Lung microvascular endothelial cell (primary cell): ENCODE measurements around the gene SLC1A2. TPM values are rescaled to one million over a fixed set of nuclear protein-coding genes. Genes with fewer than 3 reads are reported as not detected.

ENCODE experiments used
- DNase-seq, 2 donors: peaks; one replicate each; pipeline versions ENCODE4 v3.0.0 to v3.0.0-alpha.2; 2010; ENCODE audit warnings: low read depth in 2 of 2
- total RNA-seq: library from RNA; depleted of rRNA; stranded (reverse); fragments of >200 nt; gene quantifications from 2 replicates; pipeline ENCODE4 v1.2.1, GENCODE V29; 2014

The SLC1A2 gene
- total RNA-seq = not detected in 2 replicates

- DNase-seq = no peak
Measured at GRCh38 chr11:35419184-35419829, at the start of gene SLC1A2. TSS of gene SLC1A2 (minus strand) at chr11:35419558. CDS start at chr11:35418966, 592 bp downstream.

DNA sequence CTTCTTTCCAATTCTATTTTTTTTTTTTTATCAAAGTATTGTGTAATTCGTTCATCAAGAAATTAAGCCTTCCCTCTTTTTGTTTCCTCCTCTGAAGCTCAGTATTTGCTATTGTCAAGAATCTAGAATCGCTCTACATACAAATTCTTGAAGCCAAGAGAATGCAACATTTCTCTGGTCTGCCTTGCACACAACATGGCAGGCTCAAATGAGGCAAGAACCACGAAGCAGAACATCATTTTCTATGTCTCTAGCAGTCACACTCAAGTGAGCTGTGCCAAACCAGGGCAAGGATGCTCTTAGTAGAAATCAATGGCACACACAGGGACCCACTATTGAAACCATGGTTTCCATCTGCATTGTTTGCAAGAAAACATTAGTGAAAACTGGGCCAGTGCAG is 46.7 kb upstream of the SLC1A2 start:
- no peak for DNase-seq

DNA sequence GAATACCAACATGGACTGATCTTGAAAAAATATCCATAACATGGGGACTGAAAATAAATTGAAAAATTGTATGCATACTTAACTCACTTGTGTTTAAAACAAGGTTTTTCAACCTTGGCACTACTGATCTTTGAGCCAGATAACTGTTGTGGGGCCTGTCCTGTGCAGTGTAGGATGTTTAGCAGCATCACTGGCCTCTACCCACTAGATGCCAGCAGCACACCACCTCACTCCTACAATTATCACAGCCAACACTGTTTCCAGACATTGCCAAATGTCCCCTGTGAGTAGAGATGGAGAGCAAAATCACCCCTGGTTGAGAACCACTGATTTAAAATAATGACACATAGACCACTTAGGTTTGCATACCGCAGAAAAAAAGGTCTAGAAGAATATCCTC is 45.0 kb upstream of the SLC1A2 start:
- no peak for DNase-seq

DNA sequence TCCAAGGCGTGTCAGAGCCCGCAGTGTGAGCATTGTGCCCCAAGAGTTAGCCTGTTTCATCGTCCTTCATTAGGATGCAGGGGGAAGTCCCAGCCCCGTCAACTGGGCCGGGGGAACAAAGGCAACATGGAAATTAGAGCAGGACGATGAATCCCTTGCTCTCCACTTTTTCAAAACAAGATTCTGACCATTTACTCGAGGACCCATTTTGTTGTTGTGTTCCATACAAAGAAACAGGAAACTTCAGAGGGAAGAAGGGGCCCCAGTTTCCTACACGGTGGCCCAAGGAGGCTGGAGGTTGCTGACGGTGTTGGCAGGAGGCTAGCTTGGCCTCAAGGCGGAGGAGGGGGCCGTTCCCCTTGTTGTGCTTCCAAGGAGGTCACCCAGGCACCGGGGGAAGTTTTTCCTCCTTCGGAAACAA is 44.0 kb upstream of the SLC1A2 start:
- DNase-seq = no peak

DNA sequence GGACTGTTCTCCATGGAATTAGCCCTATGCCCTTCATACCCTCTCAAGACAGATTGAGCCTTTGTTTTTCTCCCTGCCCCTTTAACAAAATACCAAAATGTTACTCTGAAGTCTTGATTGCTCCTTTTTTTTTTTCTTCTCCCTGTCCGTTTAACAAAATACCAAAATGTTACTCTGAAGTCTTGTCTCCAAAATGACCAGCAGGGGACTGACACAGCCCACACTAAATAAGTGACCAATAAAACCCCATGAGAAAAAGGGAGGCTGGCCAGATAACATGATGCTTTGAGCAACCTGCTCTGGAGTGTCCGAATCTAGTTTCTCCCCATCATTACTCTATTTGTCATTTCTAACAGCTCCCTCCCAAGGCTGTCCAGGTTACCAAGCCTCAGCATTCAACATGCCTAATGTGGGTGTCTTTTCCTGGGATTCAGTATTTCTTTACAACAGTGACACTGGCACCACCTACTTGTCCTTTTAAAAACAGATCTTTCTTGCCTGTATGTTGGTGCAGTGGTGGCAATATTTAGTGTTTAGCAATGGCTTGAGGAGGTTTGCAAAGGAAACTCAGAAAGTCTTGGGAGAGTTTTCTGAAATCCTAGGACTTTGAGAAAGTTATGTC is 42.7 kb upstream of the SLC1A2 start:
- no peak for DNase-seq

GRCh38 chr11:35459489-35459888 is 40.1 kb upstream of the SLC1A2 start:
- no peak for DNase-seq

DNA sequence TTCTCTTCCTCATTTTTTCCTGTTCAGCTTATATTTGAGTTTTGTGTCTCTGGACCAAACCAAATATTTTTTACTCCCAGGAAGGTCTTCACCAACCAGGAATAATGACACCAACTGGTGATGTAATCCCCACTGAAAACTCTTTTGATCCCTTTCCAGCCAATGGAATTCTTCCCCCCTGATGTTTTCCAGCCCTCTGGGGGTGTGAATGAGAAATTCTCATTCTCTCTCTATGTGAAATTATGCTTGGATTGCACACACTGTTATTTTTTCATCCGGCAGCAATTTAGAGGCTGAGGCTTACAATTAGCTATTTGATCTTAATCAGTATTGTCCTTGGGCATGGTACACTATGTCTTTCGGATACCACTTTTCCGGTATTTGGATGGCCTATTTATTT is 39.5 kb upstream of the SLC1A2 start:
- DNase-seq = no peak

DNA sequence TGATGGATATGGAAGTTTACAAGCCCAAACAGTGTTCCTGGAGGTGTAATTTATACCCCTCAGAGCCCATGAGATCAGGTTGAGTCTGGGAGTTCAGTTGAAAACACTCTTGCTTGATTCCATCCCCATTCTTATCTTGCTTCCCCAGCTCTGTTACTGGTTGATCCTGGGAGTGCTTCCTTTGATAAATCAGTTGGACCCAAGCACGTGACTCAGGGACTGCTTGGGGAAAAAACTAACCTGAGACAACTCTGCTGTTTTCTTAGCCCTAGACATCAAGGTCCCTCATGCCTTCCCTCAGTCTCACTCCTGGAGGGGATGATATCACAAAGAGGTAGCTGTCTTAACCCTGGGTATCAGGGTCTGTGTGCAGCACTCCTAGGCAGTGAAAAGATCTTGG is 35.0 kb upstream of the SLC1A2 start:
- DNase-seq = no peak

DNA sequence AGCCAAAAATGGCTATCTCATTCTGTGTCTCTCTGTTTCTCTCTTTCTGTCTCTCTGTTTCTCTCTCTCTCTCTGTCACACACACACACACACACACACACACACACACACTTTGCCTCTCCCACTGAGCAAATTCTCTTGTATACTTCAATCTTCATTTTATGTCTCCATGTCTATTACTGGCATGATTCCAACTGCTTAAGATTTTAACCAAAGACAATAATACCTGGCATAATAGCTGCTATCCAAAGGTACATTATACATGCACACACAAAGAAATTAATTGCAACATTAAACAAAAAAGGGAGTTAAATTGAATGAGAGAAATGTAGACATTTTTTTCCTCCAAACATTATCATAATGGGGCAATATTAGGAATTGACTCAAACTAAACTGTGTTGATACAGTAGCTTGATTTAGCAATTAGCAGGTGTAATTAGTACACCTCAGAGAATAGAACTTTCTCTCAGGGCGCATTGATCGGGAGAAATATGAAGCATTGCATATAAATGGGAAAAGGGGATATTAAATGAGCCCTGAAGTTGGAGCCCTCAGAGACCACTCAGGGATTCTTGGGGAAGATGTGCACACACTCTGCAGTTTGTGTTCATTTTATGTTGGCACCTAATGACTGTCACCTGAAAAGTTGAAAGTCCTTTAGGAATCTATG is 17.4 kb upstream of the SLC1A2 start:
- no peak for DNase-seq

- DNase-seq = no peak
Measured at GRCh38 chr11:35433588-35433987, 14.2 kb upstream of the SLC1A2 start.

GRCh38 chr11:35432464-35432863 is 13.1 kb upstream of the SLC1A2 start:
- no peak for DNase-seq

DNA sequence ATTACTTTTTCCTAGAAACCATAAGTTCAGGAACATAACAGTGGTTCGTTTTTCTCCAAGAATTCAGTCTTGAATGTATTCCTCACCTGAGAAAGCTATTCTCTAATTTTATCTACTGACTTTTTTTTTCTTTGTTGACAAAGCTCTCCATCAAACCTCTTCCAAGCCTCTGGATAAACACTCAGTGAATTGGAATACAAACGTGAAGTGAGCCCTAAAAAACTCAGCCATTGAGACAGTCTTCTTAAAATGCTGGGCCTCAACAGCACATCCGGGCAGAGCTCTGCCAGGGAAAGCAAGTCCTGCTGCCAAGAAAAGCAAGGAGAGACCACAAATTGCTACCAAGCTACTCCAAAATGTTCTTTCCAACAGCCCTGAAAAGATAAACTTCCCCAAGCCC is 7.7 kb upstream of the SLC1A2 start:
- no peak for DNase-seq

- DNase-seq = no peak
Measured at GRCh38 chr11:35426351-35426750, 7.0 kb upstream of the SLC1A2 start.

DNA sequence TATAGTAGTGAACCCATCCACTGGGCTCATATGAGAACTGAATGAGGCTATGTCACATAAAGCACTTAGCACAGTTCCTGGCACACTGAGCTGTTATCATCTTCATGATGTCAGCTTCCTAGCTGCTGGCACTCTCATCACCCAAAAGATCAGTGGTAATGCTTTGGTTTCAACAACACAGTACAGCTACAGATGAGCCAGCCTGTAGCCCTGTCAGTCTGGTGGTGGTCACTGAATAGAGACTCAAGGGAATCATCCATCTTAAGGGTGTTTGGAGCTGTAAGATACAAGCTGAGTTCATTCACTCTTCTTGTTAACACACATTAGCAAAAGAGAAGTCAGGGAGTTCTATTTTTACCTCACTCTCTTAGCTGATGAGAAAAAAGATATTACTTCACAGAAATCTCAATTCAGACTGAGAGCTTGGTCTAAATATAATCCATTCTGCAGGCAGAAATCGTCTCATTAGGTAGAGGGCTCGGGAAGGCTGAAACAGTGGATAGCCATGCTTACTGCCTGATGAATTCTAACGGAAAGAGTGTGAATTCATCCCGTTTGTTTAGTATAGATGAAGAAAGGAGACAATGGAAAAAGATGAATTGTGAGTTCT is 6.3 kb upstream of the SLC1A2 start:
- DNase-seq = no peak

GRCh38 chr11:35424157-35424940 is 5.0 kb upstream of the SLC1A2 start:
- DNase-seq = no peak

DNA sequence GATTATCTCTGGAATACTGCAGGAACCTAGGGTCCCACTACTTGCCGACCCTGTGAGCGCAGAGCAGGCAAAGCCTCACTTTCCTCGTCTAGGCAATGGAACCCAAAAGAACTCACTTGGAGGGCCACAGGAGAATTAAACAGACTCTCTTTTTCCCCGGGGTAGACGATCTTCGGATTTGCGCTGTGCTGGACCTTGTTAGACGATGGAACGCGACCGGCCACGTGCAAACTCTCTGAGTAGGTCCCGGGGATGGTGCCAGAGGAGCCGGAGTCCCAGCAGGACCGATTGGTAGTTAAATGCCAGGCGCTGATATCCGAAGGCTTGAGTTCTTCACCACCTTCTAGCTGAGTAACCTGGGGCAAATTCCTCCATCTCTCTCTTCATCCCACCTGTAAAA is 1.0 kb upstream of the SLC1A2 start:
- DNase-seq = no peak

DNA sequence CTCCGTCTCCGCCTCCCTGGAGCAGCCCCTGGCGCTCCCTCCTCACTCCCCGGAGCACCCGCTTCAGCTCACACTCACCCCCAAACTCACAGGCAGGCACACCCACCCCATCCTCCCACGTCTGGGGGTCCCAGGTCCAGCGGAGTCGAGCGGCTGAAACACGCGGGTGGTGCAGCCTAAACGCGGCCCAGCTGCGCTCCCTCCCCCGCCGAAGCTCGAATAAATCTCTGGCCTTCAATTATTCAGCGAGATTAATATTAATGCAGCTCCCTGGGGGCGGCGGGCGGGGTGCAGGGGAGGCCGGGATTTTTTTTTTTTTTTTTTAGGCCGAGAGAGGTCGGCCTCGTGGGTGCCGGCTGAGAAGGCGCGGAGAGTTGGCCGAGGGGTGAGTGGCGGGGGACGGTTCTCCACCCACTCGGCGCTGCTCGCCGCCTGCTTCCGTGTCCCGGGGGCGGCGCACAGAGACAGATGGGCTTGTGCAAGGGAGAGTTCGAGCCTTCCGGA is 524 bp upstream of the SLC1A2 start:
- DNase-seq = no peak

DNA sequence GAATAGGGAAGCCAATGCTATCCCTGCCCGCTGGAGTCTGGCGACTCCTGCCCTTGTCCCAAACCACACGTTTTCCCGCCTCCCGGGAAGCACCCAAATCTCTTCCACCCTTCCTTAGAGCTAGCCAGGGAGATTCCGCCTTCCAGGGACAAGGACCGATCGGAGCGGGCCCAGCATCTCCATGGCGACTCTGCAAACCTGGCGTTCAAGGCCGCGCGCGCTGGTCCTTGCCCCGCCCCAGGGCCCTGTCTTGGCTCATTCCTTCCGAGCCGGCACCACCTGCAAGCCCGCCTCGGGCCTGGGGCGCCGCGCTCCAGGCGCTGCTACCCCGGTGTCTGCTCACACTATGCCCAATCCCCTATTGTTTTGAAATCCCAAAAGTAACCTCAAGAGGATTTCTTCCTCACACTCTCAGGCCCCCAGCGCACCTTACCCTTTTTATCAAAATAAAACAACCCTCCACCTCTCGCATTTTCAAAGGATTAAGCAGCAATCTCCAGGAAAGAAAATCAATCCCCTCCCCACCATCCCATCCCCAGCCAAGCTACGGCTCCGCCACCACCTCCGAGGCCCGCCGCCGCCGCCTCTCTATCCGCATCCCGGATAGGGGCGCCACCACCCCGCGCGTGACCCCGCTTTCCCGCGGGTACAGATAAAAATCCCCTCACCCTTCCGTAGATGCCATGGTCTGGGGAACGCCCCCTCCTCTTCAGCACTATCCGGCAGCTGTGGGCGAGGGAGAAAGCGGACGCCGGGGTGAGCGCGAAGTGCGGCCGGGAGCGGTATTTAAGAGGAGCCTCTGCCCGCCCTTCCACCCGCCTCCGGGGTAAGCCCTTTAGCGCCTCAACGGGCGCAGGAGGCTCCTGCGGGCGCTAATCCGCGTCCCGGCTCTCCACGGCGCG is 825 bp downstream of the SLC1A2 start:
- no peak for DNase-seq

GRCh38 chr11:35415487-35415886 is 3.9 kb downstream of the SLC1A2 start:
- DNase-seq = no peak

- DNase-seq = no peak
Measured at GRCh38 chr11:35414776-35415175, 4.6 kb downstream of the SLC1A2 start.

GRCh38 chr11:35414311-35414710 is 5.0 kb downstream of the SLC1A2 start:
- DNase-seq = no peak
